Measurements from ENCODE around the gene RGR.

RGR gene

DNA sequence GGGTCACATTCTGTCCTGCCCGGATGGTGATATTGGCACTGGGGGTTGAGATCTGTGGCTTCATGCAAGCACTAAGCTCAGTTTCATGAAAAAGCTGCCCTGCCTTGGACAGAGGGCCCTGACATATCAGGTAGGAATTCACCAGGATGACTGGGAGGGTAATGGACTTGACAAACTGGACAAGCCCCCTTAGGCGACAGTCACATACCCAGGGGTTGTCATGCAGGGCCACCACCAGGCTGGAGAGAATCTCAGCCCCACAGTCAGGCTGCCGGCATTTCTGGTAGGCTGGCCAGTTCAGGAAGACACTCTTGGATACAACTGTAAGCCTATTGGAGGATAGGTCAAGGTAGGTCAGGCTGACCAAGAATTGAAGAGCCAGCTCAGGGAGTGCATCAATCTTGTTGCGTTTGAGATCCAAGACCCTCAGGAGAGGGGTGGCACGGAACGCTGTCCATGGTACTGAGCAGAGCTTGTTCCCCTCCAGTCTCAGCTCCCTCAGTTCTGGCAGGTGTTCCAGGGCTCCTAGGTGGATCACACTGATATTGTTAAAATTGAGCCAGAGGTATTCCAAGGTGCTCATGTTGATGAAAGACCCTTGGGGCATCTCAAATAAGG, 20.3 kb upstream of the RGR start:
- no peak for DNase-seq

DNA sequence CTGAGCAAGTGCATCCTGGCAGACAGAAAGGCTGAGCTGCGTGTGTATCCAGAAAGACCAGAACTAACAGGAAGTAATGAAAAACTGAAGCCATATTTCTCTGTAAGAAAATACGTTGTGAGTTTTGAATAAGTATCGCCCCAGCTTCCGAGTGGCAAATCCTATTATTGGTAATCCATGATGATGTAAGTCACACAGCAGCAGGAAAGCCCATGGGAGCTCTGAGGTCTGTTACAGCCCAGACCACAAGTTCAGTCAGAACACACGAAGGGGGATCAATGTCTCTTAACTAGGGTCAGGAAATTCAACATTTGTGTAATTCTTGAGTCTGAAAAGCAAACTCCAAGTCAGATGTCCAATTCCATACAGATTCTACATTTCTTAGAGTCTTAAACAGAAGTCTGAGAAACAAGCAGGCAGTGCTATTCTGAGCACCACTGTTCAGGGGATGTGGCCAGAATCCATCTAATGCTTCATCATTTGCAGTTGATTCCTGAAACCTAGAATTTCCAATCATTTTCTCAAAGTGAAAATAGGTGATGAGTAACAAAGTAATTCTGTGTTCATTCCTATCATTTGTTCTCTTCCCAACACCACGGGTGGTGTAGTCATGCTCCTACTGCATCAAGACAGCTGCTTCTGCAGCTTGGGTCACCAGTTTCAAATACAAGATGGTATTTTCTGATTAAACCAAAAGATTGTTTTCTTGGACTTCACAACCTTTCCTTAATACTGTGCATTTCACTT, 19.3 kb upstream of the RGR start, which contains the start of gene LRIT2:
Gene LRIT2, minus strand, starts transcription at position 118 of the 747 bp plus-strand sequence. Its CDS starts 24 bp downstream, at position 94.
- DNase-seq, result no peak

DNA sequence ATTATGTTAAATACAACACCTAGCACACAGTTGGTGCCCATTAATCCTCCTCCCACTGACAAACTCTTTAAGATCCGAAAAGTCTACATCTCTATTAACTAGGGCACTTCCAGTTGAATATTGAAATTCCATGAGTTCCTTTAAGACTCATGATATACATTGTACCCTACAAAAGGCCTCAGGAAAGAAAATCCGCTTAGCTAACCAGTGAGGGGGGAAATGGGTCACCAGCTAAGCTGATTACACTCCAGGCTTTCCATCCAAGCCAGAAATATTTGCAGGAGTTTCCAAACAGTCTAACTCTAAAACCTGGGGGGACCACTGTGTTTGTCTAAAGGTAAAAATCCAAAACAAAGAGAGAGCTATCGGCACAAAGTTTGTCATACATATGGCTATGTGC, 18.2 kb upstream of the RGR start:
- DNase-seq, result no peak

DNA sequence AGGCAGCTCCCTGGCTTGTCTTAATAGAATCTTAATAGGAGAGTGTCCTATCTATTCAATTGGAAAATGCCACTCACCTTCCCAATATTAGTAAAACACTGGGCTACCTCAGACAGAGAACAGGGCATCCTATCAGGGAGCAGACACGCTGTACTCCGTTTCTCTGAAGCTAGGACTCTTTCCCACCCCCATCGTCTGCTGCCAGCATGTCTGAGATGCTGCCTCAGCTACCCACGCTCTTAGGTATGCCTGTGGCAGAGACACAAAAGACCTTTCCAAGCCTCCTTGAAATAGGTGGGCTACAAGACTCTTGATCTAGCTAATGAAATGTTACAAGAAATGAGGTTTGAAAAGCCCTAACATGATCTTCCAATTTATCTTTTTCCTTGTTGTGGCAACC, 17.0 kb upstream of the RGR start:
- no peak for DNase-seq

DNA sequence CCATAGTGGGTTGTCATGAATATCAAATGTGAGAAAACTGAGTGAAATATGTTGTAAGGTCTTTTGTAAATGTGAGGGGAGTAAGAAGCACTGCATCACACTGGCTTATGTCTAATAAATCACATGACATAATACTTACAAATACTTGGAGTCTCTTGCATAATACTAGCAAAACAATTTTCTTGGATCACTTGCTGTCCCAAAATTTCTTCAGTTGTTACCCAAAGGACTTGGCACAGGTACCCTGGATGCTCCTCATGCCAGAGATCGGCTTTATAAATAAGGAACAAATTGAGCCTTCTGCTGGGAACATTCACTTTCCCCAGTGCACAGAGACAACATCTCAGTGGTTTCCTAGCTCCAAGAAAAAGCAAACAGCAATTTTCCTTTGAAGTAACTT, 14.5 kb upstream of the RGR start:
- DNase-seq, result no peak

DNA sequence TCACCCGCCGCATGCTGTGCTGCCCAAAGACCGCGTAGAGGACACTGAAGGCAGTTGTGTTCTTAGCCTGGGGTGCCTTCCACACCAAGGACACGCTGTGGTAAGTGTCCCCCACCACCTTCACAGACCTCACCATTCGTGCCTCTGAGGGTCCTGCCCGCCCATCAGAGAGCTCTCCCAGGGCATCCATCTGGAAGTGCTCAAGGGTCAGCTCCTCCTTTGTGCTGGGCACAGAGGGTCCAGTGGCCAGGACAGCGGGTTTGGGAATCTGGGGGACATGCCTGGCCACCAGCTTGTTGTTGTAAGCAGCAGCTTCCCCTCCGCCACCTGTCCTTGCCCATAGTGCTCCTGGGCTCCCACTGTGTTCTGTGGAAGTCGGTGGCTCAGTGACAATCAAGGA, 12.5 kb upstream of the RGR start:
- DNase-seq, result no peak

DNA sequence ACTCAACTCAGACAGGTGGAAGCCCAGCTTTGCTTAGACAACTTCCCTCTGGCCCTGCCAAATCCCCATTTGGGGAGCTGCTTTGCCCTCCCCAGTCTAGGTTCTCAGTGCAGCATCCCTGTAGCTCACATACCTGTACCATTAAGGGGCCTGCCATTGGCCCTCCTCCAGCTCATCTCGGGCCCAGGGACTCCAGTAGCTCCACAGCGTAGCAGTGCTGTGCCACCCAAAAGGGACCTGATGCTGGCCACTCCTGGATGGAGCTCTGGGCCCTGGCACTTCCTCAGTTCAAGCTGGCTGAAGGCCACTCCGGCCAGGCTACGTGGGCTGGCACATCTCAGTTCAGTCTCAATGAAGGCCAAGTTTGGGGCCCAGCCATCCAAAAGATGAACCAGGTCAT, 10.9 kb upstream of the RGR start:
- DNase-seq, result no peak

DNA sequence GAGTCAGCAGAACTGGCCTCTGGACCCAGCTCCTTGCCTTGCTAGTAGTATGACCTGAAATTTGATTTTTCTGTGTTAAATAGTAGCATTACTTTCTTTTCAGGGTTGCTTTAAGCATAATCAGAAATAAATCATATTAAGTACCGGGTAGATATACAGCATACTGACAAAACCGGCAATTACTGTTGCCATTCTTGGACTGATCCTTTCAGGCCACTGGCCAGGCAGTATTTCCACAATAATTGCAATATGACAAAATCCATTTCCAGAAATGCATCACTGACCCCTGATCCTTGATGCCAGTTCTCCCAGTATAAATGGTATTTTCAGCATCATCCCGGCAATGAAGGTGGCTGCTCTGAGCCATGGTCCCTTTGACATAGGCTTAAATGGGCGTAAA, 10.4 kb upstream of the RGR start:
- no peak for DNase-seq

DNA sequence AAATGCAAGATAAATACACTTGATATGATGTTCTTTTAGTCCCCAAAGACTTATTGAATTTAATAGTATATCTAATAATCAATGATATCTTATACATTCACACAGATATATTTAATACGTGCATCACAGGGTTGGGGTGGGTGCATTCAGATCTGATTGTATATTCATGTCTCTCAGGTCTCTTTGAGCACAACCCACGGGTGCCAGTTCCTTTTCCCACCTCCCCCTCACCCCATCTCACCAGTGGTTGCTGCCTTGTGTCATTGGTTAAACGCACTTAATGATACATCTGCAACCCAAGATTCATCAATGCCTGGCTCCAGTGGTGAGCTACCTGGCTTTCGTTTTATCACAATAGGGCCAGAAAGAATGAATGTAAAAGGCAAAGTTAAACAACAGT, 9.8 kb upstream of the RGR start:
- DNase-seq, result no peak

DNA sequence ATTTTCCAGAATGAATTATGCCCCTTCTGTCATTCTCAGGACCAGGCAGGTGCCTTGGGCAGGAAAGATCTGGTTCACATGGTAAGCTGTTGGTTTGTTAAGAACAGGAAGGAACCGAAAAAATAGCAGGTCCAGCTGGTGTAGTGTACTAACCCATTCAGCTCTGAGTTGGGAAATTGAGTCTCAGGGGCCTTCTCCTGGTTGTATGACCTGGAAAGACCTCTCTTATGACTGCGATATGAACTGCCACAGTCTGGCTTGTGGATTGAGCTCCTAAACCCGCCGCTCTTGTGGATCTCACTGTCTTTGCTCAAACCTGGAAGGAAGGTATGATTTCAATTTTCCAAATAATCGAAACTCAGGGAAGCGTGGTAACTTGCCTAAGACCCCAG, 8.1 kb upstream of the RGR start:
- DNase-seq, result no peak

DNA sequence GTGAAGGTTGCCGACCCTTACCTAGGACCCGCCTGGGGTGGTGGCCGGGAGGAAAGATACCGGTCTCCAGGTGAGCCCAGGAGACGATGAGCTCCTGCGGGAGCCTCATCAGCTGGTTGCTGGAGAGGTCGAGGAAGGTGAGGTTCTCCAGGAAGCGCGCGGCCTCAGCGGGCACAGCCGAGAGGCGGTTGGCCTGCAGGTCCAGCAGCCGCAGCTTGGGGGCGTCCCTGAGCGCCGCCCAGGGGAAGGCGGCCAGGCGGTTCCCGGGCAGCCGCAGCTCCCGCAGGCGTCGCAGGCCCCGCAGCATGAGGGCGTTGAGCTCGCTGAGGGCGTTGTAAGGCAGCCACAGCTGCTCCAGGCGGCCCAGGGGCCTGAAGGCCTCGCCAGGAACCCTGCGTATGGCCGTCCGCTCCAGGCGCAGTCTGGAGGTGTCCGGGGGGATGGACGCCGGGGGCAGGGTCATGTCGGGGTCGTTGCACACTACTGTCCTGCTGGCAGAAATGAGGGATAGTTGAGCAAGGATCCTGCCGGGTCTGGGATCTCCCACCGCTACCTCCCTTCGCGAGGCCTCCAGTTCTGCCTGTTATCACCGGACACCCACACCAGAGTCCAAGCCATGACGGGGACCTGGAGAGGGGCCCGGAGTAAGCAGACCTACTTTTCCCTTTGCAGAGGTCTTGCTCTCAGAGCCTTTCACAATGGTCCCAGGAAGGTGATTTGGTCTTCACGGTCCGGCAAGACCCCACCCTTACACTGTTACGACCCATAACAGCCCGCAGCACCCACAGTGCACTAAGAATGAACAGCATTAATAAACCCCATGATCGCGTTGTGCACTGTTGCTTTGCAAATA, 7.4 kb upstream of the RGR start:
- no peak for DNase-seq

DNA sequence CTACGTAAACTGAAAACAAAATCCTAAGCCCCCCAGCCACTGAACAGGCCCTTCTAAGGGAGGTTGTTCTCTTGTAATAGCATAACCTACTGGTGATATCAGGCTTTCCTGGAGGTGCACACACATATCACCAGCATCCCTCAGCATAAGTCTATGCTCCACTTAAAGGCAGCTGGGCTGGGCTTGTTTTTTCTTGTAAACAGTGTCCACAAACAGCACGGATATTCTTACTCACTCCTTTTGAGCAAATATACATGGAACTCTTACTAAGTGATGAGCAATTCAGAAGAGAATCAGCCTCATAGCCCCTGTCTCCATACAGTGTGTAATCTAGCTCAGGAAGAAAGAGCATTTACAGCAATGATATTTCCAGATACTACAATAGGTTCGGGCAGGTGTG, 5.9 kb upstream of the RGR start:
- no peak for DNase-seq

DNA sequence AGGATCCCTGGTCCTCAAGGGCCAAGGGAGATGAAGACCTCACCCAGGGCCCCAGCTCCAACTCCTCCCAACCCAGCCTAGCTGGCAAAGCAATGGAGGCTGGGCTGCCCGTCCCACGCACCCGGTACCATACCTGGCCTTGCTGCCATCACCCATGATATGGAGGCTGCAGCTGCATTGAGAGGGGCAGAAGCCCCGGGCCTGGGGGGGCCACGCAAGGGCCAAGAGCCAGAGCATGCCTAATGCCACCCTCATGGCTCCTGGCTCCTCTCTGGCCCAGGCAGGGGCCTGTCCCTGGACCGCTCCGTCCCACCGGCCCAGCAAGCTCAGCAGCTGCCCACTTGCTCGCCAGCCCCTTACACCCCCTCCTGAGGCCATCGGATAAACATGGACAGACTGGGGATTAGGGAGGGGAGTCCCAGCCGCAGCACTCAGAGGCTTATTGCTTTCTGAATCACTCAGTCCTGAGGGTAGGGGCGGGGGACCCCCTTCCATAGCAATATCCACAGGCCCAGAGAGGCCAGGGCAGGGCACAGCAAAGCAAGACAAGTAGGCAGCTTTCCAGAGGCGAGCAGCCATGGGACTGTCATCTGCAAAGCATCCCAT, 3.6 kb upstream of the RGR start, which contains the start of gene LRIT1:
Gene LRIT1, minus strand, starts transcription at position 362 of the 606 bp plus-strand sequence. Its CDS starts 107 bp downstream, at position 255.
- DNase-seq, result no peak

DNA sequence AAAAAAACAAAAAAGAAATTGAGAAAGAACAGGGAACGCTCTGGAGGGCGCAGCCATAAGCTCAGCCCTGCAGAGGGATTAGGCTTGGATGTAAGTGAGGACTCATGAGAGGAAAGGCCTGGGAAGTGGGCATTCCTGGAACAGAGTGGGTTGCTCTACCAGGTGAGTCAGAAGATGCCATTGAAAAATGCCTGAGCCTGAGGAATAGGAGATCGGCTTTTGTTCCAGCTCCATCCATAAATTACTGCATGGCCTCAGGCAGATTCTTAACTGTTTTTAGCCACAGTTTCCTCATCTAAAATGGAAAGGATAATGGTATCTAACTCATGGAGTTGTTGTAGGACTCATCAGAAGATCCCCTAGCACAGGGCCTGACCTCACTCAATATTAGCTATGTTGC, 1.1 kb upstream of the RGR start:
- no peak for DNase-seq

DNA sequence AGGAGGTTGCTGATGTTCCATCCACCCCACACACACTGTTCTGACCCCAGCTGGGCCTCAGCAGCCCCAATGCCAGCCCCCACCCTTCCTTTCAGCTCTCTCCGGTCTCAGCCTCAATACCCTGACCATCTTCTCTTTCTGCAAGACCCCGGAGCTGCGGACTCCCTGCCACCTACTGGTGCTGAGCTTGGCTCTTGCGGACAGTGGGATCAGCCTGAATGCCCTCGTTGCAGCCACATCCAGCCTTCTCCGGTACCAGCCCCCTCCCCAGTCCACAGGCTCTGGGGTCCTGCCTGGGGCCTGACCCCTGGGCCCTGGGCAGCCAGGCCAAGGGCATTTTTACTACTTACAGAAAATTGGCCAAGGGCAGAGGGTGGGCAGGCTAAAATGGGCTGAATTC, 2.6 kb downstream of the RGR start:
- no peak for DNase-seq

DNA sequence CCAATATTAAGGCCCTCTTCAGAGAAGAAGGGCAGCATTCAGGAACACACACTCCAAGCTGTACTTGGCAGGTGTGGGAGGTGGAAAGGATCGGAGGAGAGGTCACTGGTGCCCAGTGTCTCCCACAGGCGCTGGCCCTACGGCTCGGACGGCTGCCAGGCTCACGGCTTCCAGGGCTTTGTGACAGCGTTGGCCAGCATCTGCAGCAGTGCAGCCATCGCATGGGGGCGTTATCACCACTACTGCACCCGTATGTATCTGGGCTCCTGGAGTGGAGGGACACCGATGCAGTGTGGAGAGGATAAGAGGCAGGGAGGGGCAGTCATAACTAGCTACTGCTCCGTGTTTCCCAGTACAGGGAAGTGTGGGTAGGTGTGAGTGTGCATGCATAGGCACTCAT, 3.9 kb downstream of the RGR start:
- no peak for DNase-seq

DNA sequence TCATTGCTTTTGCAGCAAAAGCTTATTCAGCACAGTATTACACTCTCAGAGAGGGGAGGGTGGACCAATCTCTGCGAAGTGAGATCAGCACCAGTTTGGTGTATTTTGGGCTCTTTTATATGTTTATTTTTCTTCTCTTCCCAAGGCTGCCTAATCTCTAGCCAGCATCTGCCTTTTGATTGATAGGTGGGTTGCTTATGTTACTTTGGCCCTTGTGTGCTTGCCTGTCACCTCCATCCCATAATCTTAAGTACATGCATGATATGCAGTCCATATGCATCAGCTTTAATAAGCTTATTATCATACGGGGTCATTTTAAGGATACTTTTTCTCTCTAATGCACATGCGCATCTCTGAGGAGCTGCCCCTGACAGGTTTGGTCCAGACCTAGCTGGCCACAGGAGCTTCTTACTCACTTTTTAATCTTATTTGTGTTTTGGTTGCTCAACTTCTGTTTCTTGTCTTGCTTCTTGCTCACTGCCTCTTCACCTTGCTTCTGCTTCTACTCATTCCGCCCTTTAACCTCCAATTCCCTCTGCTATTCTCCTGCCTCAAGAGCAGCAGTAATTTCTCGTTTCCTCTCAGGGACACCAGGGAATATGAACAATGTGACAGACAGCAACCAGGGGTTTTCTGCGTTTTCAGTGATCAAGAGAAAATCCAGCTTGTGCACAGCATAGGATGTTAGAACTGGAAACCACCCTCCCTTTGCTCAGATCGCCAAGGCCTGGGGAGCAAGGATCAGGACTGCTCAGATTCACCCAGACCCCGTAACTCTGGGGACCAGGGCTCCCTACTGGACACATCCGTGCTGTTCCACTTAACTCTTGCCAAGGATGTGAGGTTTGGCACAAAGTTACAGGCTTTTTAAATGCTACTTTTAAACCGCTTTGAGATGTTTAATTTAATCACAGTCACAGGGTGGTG, 10.0 kb downstream of the RGR start:
- no peak for DNase-seq

DNA sequence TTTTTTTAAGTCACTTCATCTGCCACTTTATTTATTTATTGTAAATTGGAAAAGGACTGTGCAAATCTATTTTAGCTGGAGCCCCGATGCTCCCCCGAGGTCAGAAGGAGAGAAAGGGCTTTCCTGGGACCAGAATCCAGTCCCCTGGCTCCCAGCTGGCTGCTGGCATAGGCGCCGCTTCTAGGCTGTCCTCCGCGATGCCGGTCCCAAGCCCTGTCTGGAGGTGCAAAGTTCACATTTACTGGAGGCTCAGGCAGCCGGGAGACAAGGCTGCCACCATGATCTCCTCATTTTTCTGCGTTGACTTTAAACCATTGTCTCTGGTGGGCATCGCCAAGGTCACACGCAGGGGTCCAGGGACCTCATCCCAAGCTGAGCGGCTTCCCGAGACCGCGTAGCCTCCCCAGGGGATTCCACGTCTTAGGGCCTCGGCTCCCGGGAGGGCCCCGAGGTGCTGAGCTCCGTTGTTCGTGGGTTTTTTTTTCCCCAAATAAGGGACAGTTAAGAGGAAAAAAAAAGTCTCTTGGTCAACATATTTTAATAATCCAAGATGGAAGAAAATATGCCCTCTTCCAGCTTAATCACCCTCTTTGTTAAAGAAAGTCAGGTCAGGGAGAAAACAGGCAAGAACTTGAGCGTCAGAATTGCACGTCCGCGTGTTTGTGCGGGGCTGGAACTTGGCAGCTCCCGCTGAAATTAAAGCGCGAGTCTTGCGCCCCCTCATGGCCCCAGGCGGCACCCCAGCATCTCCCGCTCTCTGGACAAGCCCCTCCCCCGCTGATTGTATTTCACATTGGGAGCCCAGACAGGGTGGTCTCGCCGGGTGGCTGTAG, 11.9 kb downstream of the RGR start:
- DNase-seq, result no peak

DNA sequence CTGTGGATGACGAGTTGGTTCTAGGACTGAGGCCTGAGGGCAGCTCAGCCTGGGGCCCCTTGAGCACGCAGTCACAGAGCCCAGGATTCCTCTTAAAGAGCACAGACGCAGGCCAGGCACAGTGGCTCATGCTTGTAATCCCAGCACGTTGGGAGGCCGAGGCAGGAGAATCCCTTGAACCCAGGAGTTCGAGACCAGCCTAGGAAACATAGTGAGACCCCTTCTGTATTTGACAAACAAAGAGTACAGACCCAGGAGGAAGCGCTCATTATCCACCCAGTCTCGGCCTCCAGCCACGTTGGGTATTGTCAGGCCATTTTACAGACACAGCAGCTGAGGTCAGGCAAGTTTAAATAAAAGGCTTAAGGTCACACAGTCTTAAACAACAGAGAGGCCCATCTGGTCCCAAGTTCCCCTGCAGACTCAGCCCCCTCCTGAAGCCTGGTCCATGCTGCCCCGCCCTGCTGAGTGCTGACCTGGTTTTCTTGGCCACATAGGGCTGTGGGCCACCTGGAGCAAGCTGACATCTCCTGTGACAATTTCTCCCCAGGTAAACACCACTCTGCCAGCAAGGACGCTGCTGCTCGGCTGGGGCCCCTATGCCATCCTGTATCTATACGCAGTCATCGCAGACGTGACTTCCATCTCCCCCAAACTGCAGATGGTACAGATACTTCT, 12.6 kb downstream of the RGR start:
- no peak for DNase-seq

DNA sequence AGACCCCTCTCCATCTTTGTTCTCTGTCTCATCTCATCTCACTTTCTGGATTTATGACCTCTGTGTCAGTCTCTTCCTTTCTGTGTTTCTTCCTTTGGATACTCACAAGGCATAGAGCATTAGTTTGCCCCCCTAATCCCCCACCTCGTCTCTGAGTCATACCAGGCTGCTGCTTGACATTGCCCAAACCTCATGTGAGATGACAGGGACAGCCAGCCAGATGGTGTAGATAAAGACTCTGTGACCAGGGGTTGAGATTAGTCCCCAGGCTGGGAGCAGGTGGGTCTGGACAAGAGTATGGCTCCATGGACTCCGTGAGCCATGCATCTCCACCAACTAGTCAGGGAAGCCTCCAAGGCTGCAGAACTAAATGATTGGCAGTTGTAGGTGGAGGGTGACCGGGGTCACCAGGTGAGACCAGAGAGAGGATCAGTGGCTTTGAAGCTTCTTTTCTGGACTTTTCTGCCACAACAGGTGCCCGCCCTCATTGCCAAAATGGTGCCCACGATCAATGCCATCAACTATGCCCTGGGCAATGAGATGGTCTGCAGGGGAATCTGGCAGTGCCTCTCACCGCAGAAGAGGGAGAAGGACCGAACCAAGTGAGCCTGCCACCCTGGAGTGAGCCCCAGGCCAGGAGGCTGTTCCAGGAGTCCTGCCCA, 13.3 kb downstream of the RGR start:
- no peak for DNase-seq

All from NCI-H1694 (cell line).